HG03025 (cell line): ENCODE results near the gene FAM193A.
"Not testable (repeated sequence)": the region's sequence is repeated elsewhere in the genome, so short reads cannot be mapped to it uniquely, and the experiment has no call there.

ENCODE experiments used
- ATAC-seq: cut with Tn5 transposase; IDR thresholded peaks from one replicate; pipeline ENCODE4 v1.9.1; 2021; ENCODE audit warnings: mild to moderate bottlenecking, moderate library complexity; ENCODE audit not compliant: unreplicated experiment, low FRiP score

FAM193A gene

DNA sequence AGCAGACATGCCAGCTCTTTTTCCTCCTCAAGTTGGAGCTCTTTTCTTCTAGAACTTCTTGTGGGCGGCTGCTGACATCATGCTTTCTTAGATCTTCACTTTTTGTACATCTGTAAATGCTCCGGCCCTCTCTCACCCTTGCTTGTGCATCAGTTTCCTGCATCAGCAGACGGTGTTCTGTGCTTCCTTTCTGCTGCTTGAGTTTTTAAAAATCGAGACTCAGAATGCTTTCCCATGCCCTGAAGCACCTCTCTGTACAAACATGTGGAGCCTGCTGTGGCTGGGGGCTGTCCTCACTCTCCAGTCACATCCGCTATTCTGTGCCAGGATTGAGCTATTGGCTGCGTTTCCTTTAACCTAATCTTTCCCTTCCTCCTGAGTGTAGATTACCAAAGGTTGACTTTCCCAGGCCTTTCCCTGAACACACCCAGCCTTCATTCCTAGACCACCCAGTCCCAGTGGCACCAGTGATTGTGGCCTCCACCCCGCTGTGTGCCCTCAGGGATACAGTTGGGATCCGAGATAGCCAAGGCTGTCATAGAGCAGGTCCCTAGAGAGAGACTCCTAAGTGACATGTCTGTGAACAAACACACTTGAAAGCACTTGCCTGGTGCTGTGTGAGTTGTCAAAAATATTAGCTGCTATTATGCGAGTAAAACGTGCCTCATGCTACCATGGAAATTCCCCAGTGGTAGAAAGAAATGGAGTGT, 177.8 kb downstream of the FAM193A start:
- no peak for ATAC-seq

DNA sequence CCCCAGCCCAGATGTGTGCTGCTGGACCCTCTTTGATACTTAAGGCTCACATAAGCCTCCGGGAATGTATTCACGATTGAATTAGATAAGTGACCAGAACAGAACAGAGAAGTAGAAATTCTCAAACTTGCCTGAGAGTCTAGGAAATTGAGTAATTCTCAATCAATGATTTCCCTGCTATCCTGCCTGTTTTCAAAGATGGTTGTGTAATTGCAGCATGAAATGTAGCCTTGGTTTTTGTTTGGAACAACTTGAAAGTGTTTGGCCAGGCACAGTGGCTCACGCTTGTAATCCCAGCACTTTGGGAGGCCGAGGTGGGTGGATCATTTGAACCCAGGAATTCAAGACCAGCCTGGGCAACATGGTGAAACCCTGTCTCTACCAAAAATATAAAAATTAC, 178.5 kb downstream of the FAM193A start:
- ATAC-seq, result no peak

DNA sequence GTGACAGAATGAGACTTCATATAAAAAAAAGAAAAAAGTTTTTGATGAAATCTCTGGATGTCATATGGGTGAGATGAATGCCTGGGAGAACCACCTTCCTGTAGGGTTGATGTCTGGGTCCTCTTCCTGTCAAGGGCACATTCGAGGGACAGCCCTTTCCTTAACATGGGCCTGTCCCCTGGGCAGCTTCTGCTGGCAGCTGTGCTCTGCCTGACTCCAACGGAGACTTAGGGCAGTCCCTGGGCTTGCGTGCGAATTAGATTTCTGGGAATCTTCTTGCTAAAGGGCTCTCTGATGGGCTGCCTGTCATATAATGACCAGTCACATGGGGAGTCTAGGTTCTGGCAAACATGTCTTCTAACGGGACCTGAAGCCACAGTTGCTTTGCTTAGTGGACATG, 179.0 kb downstream of the FAM193A start:
- ATAC-seq, result no peak

DNA sequence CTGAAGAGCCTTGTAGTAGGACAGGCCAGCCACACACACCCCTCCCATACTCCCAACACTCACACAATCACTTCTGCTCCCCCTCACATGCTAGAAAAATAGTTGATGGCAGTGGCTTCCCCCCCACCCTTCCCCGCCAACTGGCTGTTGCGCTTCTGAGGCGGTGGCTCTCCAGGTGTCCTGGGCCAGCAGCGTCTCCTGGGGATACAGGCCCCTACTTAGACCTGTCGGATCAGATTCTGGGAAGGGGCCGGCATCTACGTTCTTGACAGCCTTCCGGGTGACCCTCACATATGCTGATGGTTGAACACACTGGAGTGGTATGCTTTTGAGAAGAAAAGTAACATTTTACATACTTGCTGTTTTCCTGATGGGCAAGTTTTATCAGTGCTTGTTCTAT, 179.8 kb downstream of the FAM193A start:
- no peak for ATAC-seq

DNA sequence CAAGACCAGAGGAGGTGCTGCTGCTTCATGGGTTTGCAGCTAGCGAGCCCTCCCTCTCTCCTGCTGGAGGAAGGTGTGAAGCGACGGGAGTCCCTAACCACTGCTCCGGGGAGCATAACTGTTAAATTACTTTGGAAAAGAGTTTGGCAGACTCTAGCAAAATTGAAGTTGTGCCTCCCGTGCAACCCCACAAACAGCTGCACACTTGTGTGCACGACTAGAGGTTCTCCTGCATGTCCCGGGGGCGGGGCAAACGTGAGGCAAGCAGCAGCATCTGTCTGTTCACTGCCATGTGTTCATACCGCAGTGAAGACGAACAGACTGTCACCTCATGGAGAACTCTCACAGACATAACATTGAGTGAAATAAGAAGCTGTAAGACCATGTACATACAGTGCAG, 185.1 kb downstream of the FAM193A start:
- no peak for ATAC-seq

DNA sequence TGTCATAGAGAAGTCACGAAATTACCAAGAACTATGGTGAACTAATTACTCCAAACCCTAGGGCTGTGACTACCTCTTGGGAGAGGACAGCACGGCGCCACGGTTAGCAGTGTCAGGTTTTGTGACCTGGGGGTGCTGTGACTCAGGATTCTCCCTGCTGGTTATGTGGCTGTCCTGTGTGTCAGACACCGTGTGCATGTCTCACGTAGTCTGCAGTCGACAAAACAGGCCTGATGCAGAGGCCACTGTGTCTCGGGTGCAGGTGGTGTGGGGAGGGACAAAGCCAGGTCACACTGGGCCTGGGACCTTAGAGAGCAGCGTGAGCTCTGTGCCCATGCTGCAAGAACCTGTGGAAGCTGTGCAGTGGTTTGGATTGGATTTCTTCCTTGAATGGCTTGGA, 185.6 kb downstream of the FAM193A start:
- no peak for ATAC-seq

DNA sequence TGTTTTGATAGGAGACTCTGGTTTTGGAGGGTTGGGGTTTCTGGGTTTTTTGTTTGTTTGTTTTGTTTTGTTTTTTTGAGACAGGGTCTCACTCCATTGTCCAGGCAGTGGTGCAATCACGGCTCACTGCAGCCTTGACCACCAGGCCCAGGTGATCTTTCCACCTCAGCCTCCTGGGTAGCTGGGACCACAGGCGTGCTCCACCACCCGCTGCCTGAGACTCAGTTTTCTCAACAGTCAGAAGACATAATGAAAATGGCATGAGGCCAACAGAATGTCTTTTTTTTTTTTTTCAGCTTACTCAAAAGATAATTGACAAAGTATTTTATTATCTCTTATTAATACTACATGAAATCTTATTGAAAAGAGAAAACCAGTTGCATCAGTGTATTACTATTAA, 187.3 kb downstream of the FAM193A start:
- ATAC-seq, result no peak

DNA sequence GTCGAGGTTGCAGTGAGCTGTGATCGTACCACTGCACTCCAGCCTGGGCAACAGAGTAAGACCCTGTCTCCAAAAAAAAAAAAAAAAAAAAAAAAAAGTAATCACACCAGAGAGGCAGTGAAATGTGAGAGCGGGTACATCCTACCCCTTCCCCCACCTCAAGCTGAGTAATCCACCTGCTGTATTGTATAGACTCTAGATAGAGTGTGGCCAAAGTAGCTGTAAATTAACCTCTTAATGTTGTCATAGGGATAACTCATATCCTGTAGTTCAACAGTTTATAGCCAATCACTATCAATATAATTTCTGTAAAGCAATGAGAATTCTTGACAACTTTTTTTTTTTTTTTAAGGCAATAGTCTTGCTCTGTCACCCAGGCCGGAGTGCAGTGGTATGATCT, 188.9 kb downstream of the FAM193A start:
- ATAC-seq, result no peak

DNA sequence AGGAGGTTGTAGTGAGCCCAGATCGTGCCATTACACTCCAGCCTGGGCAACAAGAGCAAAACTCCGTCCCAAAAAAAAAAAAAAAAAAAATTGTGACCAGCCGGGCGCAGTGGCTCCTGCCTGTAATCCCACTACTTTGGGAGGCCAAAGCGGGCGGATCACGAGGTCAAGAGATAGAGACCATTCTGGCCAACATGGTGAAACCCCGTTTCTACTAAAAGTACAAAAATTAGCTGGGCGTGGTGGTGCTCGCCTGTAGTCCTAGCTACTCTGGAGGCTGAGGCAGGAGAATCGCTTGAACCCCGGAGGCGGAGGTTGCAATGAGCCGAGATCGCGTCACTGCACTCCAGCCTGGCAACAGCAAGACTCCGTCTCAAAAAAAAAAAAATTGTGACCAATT, 190.4 kb downstream of the FAM193A start:
- not testable (repeated sequence) for ATAC-seq

DNA sequence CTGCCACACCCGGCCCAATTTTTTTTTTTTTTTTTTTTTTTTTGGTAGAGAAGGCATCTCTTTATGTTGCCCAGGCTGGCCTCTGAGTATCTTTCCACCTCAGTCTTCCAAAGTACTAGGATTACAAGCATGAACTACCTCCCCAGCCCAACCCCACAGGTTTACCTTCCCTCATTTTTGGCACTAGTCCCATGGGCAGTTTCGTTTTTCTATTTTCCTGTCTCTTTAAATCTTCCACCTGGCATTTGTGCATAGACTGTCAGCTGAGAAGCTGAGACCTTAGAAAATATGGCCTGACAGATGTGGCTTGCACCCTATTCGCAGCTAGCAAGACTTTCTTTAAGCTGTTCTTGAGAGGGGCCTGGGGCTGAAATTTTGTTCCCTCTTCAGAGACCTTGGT, 191.8 kb downstream of the FAM193A start:
- ATAC-seq, result no peak

DNA sequence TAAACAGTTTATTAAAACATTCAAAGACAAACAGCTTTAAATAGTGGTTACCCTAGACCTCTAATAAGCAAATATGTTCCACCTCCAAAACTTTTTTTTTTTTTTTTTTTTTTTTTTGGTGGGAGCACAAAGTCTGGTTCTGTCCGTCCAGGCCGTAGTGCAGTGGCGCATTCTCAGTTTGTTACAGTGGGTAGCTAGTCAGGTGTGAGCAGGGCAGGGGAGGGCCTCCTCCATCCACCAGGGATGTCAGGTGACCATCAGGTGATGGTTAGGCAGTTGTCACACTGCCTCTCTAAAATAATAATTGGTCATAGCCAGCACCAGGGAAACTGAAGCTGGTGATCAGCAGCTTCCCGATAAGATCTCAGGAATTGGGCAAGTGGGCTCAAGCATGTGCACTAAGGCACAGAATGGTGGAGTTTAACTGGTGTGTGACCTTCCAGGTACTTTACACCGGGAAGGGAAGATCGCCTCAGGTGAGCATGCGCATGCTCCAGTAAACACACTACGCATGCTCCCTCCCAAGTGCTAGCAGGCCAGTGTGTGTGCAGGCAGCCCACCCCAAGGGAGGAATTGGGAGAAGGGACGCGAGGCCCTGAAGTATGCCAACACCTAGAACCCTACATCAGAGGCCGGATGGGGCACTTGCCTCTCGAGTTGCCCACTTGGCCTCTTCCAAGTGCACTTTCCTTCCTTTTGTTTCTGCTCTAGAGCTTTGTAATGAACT, 192.5 kb downstream of the FAM193A start:
- no peak for ATAC-seq

DNA sequence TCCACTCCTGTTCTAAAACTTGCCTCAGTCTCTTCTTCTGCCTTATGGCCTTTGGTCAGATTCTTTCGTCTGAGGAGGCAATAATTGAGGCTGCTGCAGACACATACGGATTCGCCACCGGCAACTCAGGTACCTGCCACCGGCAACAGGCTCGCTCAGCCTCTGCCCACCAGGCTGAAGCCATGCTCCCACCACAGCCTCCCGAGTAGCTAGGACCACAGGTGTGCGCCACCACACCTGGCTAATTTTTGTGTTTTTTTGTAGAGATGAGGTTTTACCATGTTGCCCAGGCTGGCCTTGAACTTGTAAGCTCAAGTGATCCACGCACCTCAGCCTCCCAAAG, 193.1 kb downstream of the FAM193A start:
- no peak for ATAC-seq

DNA sequence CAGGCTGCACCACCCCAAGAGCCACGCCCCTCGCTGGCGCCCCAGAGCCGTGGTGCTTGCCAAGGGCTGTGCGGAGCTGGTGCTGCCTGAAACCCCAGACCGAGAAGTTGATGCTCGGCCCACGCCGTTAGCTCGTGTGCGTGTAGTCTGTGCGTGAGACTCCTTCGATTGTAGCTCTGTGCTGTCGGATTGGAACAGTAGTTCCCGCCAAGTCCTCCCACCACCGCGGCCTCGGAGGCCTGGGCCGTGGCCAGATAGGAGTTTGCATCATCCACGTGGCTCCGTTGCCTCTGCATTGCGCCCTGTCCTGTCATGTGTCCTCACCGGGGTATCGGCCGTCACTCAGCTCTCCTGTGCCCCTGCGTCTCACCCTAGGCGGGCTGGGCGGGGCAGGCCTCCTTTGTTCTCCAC, 195.5 kb downstream of the FAM193A start:
- ATAC-seq, result no peak

DNA sequence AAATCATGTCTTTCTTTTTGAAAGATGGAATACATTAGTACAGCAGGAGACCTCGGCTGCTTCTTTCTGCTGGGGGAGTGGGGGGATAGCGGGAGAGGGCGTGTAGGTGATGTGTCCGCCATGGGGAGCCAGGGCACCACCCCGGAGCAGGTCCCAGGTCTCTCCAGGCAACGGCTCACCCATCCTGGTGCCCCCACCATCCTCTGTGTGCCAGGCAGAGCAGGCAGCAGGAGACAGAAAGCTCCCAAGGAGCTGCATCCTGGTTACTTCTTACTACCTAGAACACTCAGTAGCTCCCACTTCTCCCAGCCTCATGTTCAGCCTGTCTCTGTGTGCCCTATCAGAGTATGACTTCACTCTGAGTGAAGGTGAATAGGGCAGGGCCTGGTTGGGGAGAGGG, 196.1 kb downstream of the FAM193A start:
- ATAC-seq, result no peak

DNA sequence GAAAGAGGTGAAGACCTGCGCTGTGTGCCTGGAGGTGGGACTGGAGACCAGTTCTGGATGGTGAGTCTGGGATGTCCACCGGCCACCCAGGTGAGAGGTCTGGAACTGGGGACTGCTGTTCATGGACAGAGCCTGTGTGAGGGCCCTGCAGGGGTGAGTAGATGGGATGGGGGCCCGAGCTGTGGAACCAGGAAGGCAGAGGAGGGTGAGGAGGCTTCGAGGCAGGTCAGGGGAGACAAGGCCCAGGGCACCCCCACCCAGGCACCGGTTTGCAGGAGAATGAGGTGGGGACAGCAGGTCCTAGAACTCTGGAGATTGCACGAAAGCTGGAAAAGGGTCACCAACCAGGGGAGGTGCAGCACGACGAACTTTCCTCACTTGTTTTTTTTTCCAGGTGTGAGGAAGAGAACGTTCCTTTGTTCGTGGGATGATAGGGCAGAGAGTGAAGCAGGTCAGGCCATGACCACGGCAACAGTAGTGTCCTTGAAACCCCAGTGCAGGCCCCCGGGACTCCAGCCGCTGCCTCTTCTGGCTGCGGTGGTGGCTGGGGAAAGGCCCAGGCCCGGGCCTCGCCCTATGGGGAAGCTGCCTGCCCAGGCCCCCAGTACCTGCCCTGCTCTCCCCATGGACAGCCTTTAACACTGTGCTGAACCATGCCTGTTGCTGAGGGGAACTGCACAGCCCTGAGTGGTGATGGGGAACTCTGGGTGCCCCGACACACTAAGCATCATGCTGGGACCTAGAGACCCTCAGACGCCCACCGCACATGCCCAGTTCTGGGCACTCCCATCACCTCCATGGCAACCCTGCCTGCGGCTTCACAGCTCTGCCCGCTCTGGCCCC, 196.8 kb downstream of the FAM193A start:
- ATAC-seq, result no peak

DNA sequence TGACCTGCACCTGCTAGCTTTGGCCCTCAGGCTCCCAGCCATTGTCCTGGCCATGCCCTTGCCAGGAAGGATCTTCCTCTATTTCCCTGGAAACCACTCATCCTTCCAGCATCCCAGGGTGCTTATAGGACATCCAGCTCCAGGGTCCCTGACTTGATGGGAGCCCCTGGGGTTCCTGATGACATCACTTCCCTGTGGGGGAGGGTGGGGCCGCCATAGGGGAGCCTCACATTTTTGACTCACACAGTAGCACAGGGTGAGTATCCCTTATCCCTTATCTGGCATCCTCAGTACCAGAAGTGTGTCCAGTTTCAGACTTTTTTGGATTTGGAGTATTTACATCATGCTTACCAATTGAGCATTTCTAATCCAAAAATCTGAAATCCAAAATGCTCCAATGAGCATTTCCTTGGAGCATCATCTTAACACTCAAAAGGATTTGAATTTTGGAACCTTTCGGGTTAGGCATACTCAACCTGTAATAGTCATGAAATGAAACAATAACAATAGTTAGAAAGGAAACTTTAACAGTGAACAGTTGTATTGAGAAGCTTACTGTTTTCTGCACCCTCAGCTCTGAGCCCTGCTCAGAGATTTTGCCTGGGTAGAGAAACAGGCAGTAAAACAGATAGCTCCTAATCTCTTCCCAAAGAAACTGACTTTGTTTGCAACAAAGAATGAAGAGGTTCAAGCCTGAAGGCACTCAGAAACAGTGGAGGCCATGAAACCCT, 197.6 kb downstream of the FAM193A start:
- ATAC-seq, result no peak

DNA sequence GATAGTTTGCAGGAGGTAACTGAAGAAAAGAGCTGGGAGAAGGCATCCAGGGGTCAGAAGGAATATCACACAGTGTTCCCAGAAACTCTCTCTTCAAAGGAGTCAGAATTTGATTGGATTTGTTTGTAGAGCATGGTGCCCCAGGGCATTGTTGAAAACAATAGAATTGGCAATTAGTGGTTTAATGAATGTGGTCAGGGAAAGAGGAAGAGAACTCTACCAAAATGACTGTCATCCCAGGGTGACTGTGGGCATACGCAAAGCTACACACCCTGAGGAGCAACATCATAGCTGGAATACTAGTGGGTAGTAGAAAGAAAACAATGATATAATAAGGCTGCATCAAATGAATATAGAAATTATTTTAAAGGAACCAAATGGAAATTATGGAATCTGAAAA, 198.2 kb downstream of the FAM193A start:
- no peak for ATAC-seq

DNA sequence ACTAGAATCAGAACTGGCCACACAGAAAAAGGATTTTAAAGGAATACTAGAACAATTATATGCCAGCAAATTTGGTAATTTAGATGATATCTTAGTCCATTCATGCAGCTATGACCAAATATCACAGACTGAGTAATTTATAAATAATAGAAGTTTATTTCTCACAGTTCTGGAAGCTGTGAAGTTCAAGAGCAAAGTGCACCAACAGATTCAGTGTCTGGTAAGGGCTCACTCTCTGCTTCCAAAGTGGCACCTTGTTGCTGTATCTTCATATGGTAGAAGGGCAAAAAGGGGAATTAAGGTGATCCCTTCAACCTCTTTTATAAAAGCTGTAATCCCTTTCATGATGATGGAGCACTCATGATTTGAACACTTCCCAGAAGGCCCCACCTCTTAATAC, 199.4 kb downstream of the FAM193A start:
- no peak for ATAC-seq

DNA sequence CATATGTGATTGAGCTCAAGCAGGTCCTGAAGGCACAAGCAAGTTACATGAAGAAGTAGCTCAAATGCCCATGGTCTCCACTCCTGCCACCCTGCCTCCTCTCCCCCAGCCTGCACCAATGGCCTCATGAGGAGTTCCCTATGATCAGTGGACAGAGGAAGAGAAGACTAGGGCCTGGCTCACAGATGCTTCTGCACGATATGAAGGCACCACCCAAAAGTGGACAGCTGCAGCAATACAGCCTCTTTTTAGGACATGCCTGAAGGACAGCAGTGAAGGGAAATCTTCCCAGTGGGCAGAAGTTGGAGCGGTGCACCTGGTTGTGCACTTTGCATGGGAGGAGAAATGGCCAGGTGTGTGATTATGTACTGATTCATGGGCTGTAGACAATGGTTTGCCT, 201.8 kb downstream of the FAM193A start:
- not testable (repeated sequence) for ATAC-seq

DNA sequence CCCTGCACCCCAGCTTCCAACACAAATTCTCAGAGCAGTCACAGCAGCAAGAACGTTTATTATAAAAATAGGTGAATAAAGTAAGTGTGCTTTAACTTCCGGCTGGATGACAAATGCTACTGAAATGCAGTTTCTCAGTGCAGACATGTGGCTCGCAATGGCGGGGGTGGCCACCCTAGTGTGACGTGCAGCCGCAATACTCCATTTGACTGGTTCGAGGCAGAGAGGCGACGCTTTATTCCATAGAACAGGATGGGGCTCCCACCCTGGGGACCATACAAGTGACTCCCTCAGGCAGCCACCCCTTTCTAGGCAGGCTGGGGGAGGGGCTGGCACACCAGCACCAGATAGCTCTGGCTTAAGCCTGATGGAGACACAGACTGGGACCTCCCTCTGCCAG, 205.2 kb downstream of the FAM193A start:
- no peak for ATAC-seq
